Psoas muscle (tissue), 8 donors: ENCODE results near the gene ACSL3. TPM values are rescaled to one million over a fixed set of nuclear protein-coding genes. Genes with fewer than 3 reads are reported as not detected.

Experiments used
- ATAC-seq, 4 donors: fragments of 200-7000 bp; cut with Tn5 transposase; one replicate each; pipeline ENCODE4 v1.9.1; 2020; ENCODE audit warnings: moderate library complexity in 3 of 4, mild to moderate bottlenecking in 2 of 4
- DNase-seq, 2 donors: peaks; one replicate each; pipeline ENCODE4 v3.0.0-alpha.2; 2020
- H3K27ac ChIP-seq: fragments of 200-600 bp; one replicate; pipeline ENCODE4 v1.8.0; 2022
- H3K27me3 ChIP-seq, 3 donors: fragments of 200-600 bp in 1 of 3; one replicate each; pipeline versions ENCODE4 v1.6.1 to v1.8.0; 2013 to 2022; ENCODE audit warnings: low read length in 2 of 3, mild to moderate bottlenecking in 2 of 3, moderate library complexity in 1 of 3; ENCODE audit not compliant: insufficient read depth in 3 of 3
- H3K36me3 ChIP-seq, 2 donors: fragments of 200-600 bp in 1 of 2; one replicate each; pipeline versions ENCODE4 v1.6.1 to v1.8.0; 2013 to 2022; ENCODE audit warnings: low read depth in 1 of 2, mild to moderate bottlenecking in 1 of 2, moderate library complexity in 1 of 2; ENCODE audit not compliant: insufficient read depth in 1 of 2
- H3K4me1 ChIP-seq: fragments of 200-600 bp; one replicate; pipeline ENCODE4 v1.8.0; 2022
- H3K4me3 ChIP-seq: fragments of 200-600 bp; one replicate; pipeline ENCODE4 v1.8.0; 2022; ENCODE audit warnings: mild to moderate bottlenecking
- H3K9me3 ChIP-seq: fragments of 200-600 bp; one replicate; pipeline ENCODE4 v1.8.0; 2022
- CTCF ChIP-seq: fragments of 200-600 bp; IDR thresholded peaks from one replicate; pipeline ENCODE4 v1.8.0; 2022; ENCODE audit warnings: antibody characterized with exemption
- WGBS, 3 donors: extraction: QIAGEN DNeasy Blood & Tissue Kit; methylation state at CpG; one replicate each; pipeline versions ENCODE4 v1.1.6 to v1.1.7; 2013; 5-methylcytosine and 5-hydroxymethylcytosine counted together
- intact Hi-C, 2 donors: fragments of 100-400 bp; cut with DNase I; formaldehyde crosslinking; loops; one replicate each; pipeline versions ENCODE4 v1.11.0 to v1.14.2; 2022
- polyA plus RNA-seq, 3 donors: library from polyadenylated mRNA; stranded (reverse); fragments of 200-250 nt; gene quantifications; one replicate each; pipeline ENCODE4 v1.2.3, GENCODE V29; 2013
- total RNA-seq, 4 donors: library from RNA; stranded (reverse); fragmentation: NEBNext Ultra II Directional in 2 of 4; extraction: Animal tissue kit (Norgen Biotek cat#: 25700) in 2 of 4; gene quantifications; one replicate each; pipeline versions ENCODE4 v1.2.1 to v1.2.4, GENCODE V29; 2021 to 2023
- donor health status: healthy with polysubstance abuse.
- donor health status: DM: no; HTN: no; CAD: no; lungs with moderate emphysema.
- donor health status: Bipolar disorder and iron deficiency.
- donor health status: healthy.
- donor health status: DM: yes; HTN: yes; CAD: no.
- donor health status: DM: no; HTN: no; CAD: no.
- donor health status: DM: no; HTN: no; CAD: no.
- donor health status: DM: yes; HTN: yes; CAD: no.

The ACSL3 gene
- total and polyA plus RNA-seq, 7 donors, result 13.5 to 136 (median 27.5) TPM

GRCh38 chr2:222968550-222969155, 107.8 kb downstream of the ACSL3 start:
- no peak for DNase-seq
- H3K4me3 ChIP-seq, result no peak overlapping the region
- 71 to 89% (median 81%) methylated on average over 6 of the region's 6 CpGs for WGBS, 3 donors
- peaks cover 3% of the 10 kb centered on the region for H3K4me1 ChIP-seq
- intact Hi-C loops, result no loop called here
- no peaks in the 10 kb centered on the region for H3K27me3 ChIP-seq
- no peak overlapping the region for H3K27ac ChIP-seq
- H3K9me3 ChIP-seq, result no peaks in the 10 kb centered on the region
- no peaks in the 10 kb centered on the region for H3K36me3 ChIP-seq
- no peak for ATAC-seq
- no peak for TF ChIP-seq CTCF

GRCh38 chr2:222969491-222969890, 108.7 kb downstream of the ACSL3 start:
- no peak overlapping the region for H3K27ac ChIP-seq
- intact Hi-C loops, result no loop called here
- peaks cover 3% of the 10 kb centered on the region for H3K4me1 ChIP-seq
- H3K4me3 ChIP-seq, result no peak overlapping the region
- H3K36me3 ChIP-seq, result no peaks in the 10 kb centered on the region
- ATAC-seq, result no peak
- no peaks in the 10 kb centered on the region for H3K27me3 ChIP-seq
- no peak for TF ChIP-seq CTCF
- H3K9me3 ChIP-seq, result no peaks in the 10 kb centered on the region
- WGBS, 3 donors, result 22 to 30% (median 23%) methylated on average over 3 of the region's 3 CpGs
- no peak for DNase-seq

GRCh38 chr2:222972420-222972819, 111.6 kb downstream of the ACSL3 start:
- intact Hi-C loops, result loop anchor here (2.0 to 5.0 kb wide), 2 partner anchors 825 to 826 kb away; no protein-coding TSS in a partner anchor
- 76 to 81% (median 79%) methylated on average over 10 of the region's 10 CpGs for WGBS, 3 donors
- no peak for ATAC-seq

GRCh38 chr2:222973237-222973636, 112.4 kb downstream of the ACSL3 start:
- TF ChIP-seq CTCF, result no peak
- no peaks in the 10 kb centered on the region for H3K27me3 ChIP-seq
- intact Hi-C loops, result loop anchor here (2.0 to 5.0 kb wide), 2 partner anchors 824 to 826 kb away; no protein-coding TSS in a partner anchor
- H3K4me1 ChIP-seq, result peaks cover 3% of the 10 kb centered on the region
- no peaks in the 10 kb centered on the region for H3K36me3 ChIP-seq
- no peak overlapping the region for H3K27ac ChIP-seq
- H3K9me3 ChIP-seq, result no peaks in the 10 kb centered on the region
- 47 to 68% (median 54%) methylated on average over 4 of the region's 4 CpGs for WGBS, 3 donors
- H3K4me3 ChIP-seq, result no peak overlapping the region
- DNase-seq (no peak), ATAC-seq (peak in 2 of 4 donors; percentile 55 to 67)

More at GRCh38 chr2:222972420-222972819, 111.6 kb downstream of the ACSL3 start:
- Histone ChIP-seq H3K9me3 (no peaks in the 10 kb centered on the region), H3K36me3 (no peaks in the 10 kb centered on the region), H3K4me3 (no peak overlapping the region), H3K4me1 (peaks cover 3% of the 10 kb centered on the region), H3K27me3 (no peaks in the 10 kb centered on the region), H3K27ac (no peak overlapping the region)
- DNase-seq, result no peak
- no peak for TF ChIP-seq CTCF

- ATAC-seq (no peak), DNase-seq (no peak)
- intact Hi-C loops, result loop anchor here (2.0 to 5.0 kb wide), 2 partner anchors 824 to 825 kb away; no protein-coding TSS in a partner anchor
- Histone ChIP-seq H3K27ac (no peak overlapping the region), H3K4me3 (no peak overlapping the region), H3K27me3 (no peaks in the 10 kb centered on the region), H3K36me3 (no peaks in the 10 kb centered on the region), H3K4me1 (peaks cover 3% of the 10 kb centered on the region), H3K9me3 (no peaks in the 10 kb centered on the region)
- no peak for TF ChIP-seq CTCF
- 90 to 95% (median 91%) methylated on average over 2 of the region's 2 CpGs for WGBS, 3 donors
These were observed 112.9 kb downstream of the ACSL3 start for GRCh38 chr2:222973733-222974132.
